GM21576 (cell line): ENCODE measurements around the gene PRPF40A.

ENCODE experiments used
- ATAC-seq: cut with Tn5 transposase; IDR thresholded peaks from one replicate; pipeline ENCODE4 v1.9.1; 2021; ENCODE audit warnings: mild to moderate bottlenecking, moderate library complexity; ENCODE audit not compliant: unreplicated experiment

Gene PRPF40A

GRCh38 chr2:152718076-152718908, 1.0 kb upstream of the PRPF40A start, which contains the start of gene ARL6IP6:
Gene ARL6IP6, plus strand, starts transcription at chr2:152718620. Its CDS starts 5 bp downstream, at chr2:152718625.
- ATAC-seq, result peak; percentile 71

GRCh38 chr2:152716805-152717227, 445 bp downstream of the PRPF40A start:
- ATAC-seq, result no peak

- ATAC-seq, result no peak
Observed at GRCh38 chr2:152715854-152716428, 1.3 kb downstream of the PRPF40A start.

GRCh38 chr2:152715112-152715511, 2.1 kb downstream of the PRPF40A start:
- no peak for ATAC-seq

GRCh38 chr2:152710713-152711112, 6.5 kb downstream of the PRPF40A start:
- no peak for ATAC-seq

- no peak for ATAC-seq
Observed at GRCh38 chr2:152708742-152709141, 8.5 kb downstream of the PRPF40A start.

GRCh38 chr2:152706477-152707021, 10.7 kb downstream of the PRPF40A start:
- no peak for ATAC-seq

- no peak for ATAC-seq
Observed at GRCh38 chr2:152701198-152701597, 16.1 kb downstream of the PRPF40A start.

GRCh38 chr2:152696476-152696875, 20.8 kb downstream of the PRPF40A start:
- no peak for ATAC-seq

- ATAC-seq, result no peak
Observed at GRCh38 chr2:152695763-152696162, 21.5 kb downstream of the PRPF40A start.

GRCh38 chr2:152694161-152694661, 23.1 kb downstream of the PRPF40A start:
- peak; percentile 63 for ATAC-seq

- ATAC-seq, result peak; percentile 88
Observed at GRCh38 chr2:152693033-152693432, 24.2 kb downstream of the PRPF40A start.

GRCh38 chr2:152686321-152686720, 30.9 kb downstream of the PRPF40A start:
- no peak for ATAC-seq

- ATAC-seq, result no peak
Observed at GRCh38 chr2:152683400-152683799, 33.9 kb downstream of the PRPF40A start.

GRCh38 chr2:152682663-152683062, 34.6 kb downstream of the PRPF40A start:
- no peak for ATAC-seq

GRCh38 chr2:152678808-152679207, 38.5 kb downstream of the PRPF40A start:
- no peak for ATAC-seq

- ATAC-seq, result no peak
Observed at GRCh38 chr2:152676461-152676860, 40.8 kb downstream of the PRPF40A start.

GRCh38 chr2:152674334-152674733, 42.9 kb downstream of the PRPF40A start:
- no peak for ATAC-seq

GRCh38 chr2:152664725-152665124, 52.5 kb downstream of the PRPF40A start:
- ATAC-seq, result no peak

- ATAC-seq, result no peak
Observed at GRCh38 chr2:152661076-152661475, 56.2 kb downstream of the PRPF40A start.

- ATAC-seq, result no peak
Observed at GRCh38 chr2:152658221-152658620, 59.0 kb downstream of the PRPF40A start.

GRCh38 chr2:152657043-152657442, 60.2 kb downstream of the PRPF40A start:
- peak; percentile 49 for ATAC-seq
